ENCODE measurements around the gene PIK3R6. TPM values are rescaled to one million over a fixed set of nuclear protein-coding genes. Genes with fewer than 3 reads are reported as not detected.

Gene PIK3R6
- total RNA-seq, 1 experiment from 2014 or later = not detected

GRCh38 chr17:8889458-8890210 lies 22.2 kb upstream of the PIK3R6 start:
- no peaks in the 10 kb centered on the region for H3K27me3 ChIP-seq (ENCODE audit: insufficient read depth, low read length)
- no peak overlapping the region for H3K23ac ChIP-seq (ENCODE audit: insufficient read length, low read depth, low read length)
- H2BK15ac ChIP-seq (ENCODE audit: low read depth, low read length) = no peak overlapping the region
- no peaks in the 10 kb centered on the region for H3K79me1 ChIP-seq (ENCODE audit: insufficient read depth, low read depth, low read length, poor library complexity, severe bottlenecking)
- H3K9me3 Mint-ChIP-seq = no peaks in the 10 kb centered on the region; a peak in 1 of 5 replicates
- no peak overlapping the region for H2BK20ac ChIP-seq (ENCODE audit: low read depth, low read length, poor library complexity, severe bottlenecking)
- H4K20me1 ChIP-seq (ENCODE audit: control insufficient read depth, insufficient read depth, insufficient read length) = no peaks in the 10 kb centered on the region
- H4K5ac ChIP-seq (ENCODE audit: insufficient read length, low read depth, low read length) = no peak overlapping the region
- H2AFZ ChIP-seq (ENCODE audit: low read length) = no peak overlapping the region
- no peaks in the 10 kb centered on the region for H3K36me3 Mint-ChIP-seq (ENCODE audit: insufficient read depth in 1 of 3, low read depth in 3 of 3)
- H2AK5ac ChIP-seq (ENCODE audit: insufficient read length, low read length) = no peak overlapping the region
- no peak overlapping the region for H3K14ac ChIP-seq (ENCODE audit: insufficient read depth, low read length)
- H2BK120ac ChIP-seq (ENCODE audit: low read depth, low read length, poor library complexity, severe bottlenecking) = no peak overlapping the region
- no peak for DNase-seq
- H3K27ac ChIP-seq (ENCODE audit: insufficient read length, low read depth, low read length) = no peak overlapping the region
- no peak overlapping the region for H3K18ac ChIP-seq (ENCODE audit: insufficient read length, low read depth, low read length)
- no peak overlapping the region for H3K56ac ChIP-seq (ENCODE audit: insufficient read length, low read depth, low read length)
- no CpG with 5 or more reads among the region's 14 CpGs for WGBS (ENCODE audit: extremely low coverage, insufficient read length, low lambda C conversion rate)
- no peak overlapping the region; a peak in 1 of 7 replicates for H3K27ac Mint-ChIP-seq
- no peak overlapping the region for H2BK5ac ChIP-seq (ENCODE audit: insufficient read length, low read length)
- H3K4me1 ChIP-seq (ENCODE audit: insufficient read depth, low read length) = no peaks in the 10 kb centered on the region
- peaks cover 4% of the 10 kb centered on the region for H3K27me3 Mint-ChIP-seq (ENCODE audit: low read depth)
- H3K79me2 ChIP-seq (ENCODE audit: insufficient read depth, low read length) = no peaks in the 10 kb centered on the region
- peaks cover 12 to 28% of the 10 kb centered on the region in 2 experiments for H3K4me1 Mint-ChIP-seq
- no peak overlapping the region for H2BK12ac ChIP-seq (ENCODE audit: insufficient read length, low read depth, low read length)
- H4K91ac ChIP-seq (ENCODE audit: insufficient read length, low read depth, low read length) = no peak overlapping the region
- no peak overlapping the region for H4K8ac ChIP-seq (replicated peaks; ENCODE audit: insufficient read length, low read depth, low read length)
- peaks cover 4% of the 10 kb centered on the region for H3K23me2 ChIP-seq (ENCODE audit: insufficient read length, low read depth, low read length, poor library complexity, severe bottlenecking)
- H3T11ph ChIP-seq (ENCODE audit: low read length) = no peak overlapping the region
- H3K4me2 ChIP-seq (ENCODE audit: insufficient read depth, insufficient read length, low read length) = no peak overlapping the region
- no peak overlapping the region for H3K9ac ChIP-seq (ENCODE audit: extremely low read depth, insufficient read length, low read length)
- no peak overlapping the region for H3K4me3 Mint-ChIP-seq
- no peak for TF ChIP-seq CTCF (conservative IDR thresholded peaks at IDR 0.05)
- H3K4ac ChIP-seq (ENCODE audit: low read depth, low read length) = no peak overlapping the region
- H3K9me3 ChIP-seq (ENCODE audit: control insufficient read depth, low read depth, low read length) = no peaks in the 10 kb centered on the region
